ENCODE measurements around the gene CARNS1. TPM values are rescaled to one million over a fixed set of nuclear protein-coding genes. Genes with fewer than 3 reads are reported as not detected.

Gene CARNS1
- total and polyA plus RNA-seq, 2 of the 13 experiments (the other 11 are each of a cell fraction or from before 2014, with no cell fraction given): not detected

GRCh38 chr11:67445515-67445914 is 30.0 kb downstream of the CARNS1 start:
- H3K9me3 ChIP-seq (ENCODE audit: low read length): no peaks in the 10 kb centered on the region
- TF ChIP-seq ZNF121 (CRISPR knock-in tag; IDR thresholded peaks at IDR 0.05) (peak; percentile 66; the same call in 1 of the 2 replicates), MZF1 (CRISPR knock-in tag; IDR thresholded peaks at IDR 0.05; ENCODE audit: borderline replicate concordance) (no peak)
- in situ Hi-C loops (cut with HindIII; ENCODE audit: extremely low pct_ligation_motif_present, low pct_unique_long_range_greater_than_20kb) (no loop called here), intact Hi-C loops (cut with micrococcal nuclease; ENCODE audit: unreplicated experiment) (no loop called here)
- CTCF ChIA-PET (ENCODE audit: low intra/inter-chr PET ratio, low total read pairs): no interaction called here
- H2AFZ ChIP-seq (ENCODE audit: low read length): no peak overlapping the region
- H3K36me3 ChIP-seq (replicated peaks in 1 of 2; ENCODE audit: control insufficient read depth in 1 of 2, insufficient read depth in 2 of 2, low read length in 2 of 2): peaks cover 0 to 3% of the 10 kb centered on the region in 2 experiments; a peak in 2 of 5 replicates
- no peak for DNase-seq (ENCODE audit: low spot score)
- H3K4me3 ChIP-seq (replicated peaks in 1 of 3; ENCODE audit: insufficient read depth in 1 of 3, low read depth in 2 of 3, low read length in 3 of 3): no peak overlapping the region
- H3K27ac ChIP-seq (ENCODE audit: extremely low read length, insufficient read depth, low read length): no peak overlapping the region
- BruUV-seq (replicated peaks): no TSS peak
- POLR2A ChIA-PET: interaction anchor here (2.2 kb wide), 1 partner anchor 10 kb away, joined by 5 read pairs; no protein-coding TSS in a partner anchor
- peaks cover 35% of the 10 kb centered on the region for H3K4me1 ChIP-seq (ENCODE audit: insufficient read depth, low read length)
- no peak for FAIRE-seq
- WGBS (ENCODE audit: low lambda C conversion rate): 90% methylated on average over 5 of the region's 5 CpGs
- H3K79me2 ChIP-seq (ENCODE audit: insufficient read depth, low read length): peaks cover 3% of the 10 kb centered on the region
- no peaks in the 10 kb centered on the region for H4K20me1 ChIP-seq (ENCODE audit: insufficient read depth, low read length)
- ATAC-seq: no peak
- H3K27me3 ChIP-seq (ENCODE audit: control insufficient read depth in 1 of 2, insufficient read depth in 2 of 2, low read length in 2 of 2): peaks cover 2 to 11% of the 10 kb centered on the region in 2 experiments; a peak in 2 of 5 replicates
- no peak overlapping the region for H3K4me2 ChIP-seq (ENCODE audit: low read depth, low read length)
- no peak overlapping the region for H3K9ac ChIP-seq (ENCODE audit: insufficient read depth, low read depth, low read length)

- CTCF ChIA-PET (ENCODE audit: low intra/inter-chr PET ratio, low total read pairs): no interaction called here
- ATAC-seq (0 out of 3 replicates have a peak, but pooled peaks have one; percentile 9), FAIRE-seq (no peak), DNase-seq (ENCODE audit: low spot score) (no peak)
- H3K79me2 ChIP-seq (ENCODE audit: insufficient read depth, low read length): no peaks in the 10 kb centered on the region
- H2AFZ ChIP-seq (ENCODE audit: low read length): no peak overlapping the region
- peaks cover 27% of the 10 kb centered on the region for H3K4me1 ChIP-seq (ENCODE audit: insufficient read depth, low read length)
- peaks cover 5 to 36% of the 10 kb centered on the region in 2 experiments; a peak in 4 of 5 replicates for H3K27me3 ChIP-seq (ENCODE audit: control insufficient read depth in 1 of 2, insufficient read depth in 2 of 2, low read length in 2 of 2)
- no peaks in the 10 kb centered on the region for H3K9me3 ChIP-seq (ENCODE audit: low read length)
- H3K9ac ChIP-seq (ENCODE audit: insufficient read depth, low read depth, low read length): no peak overlapping the region
- WGBS (ENCODE audit: low lambda C conversion rate): 19% methylated on average over 4 of the region's 7 CpGs
- in situ Hi-C loops (cut with HindIII; ENCODE audit: extremely low pct_ligation_motif_present, low pct_unique_long_range_greater_than_20kb): no loop called here
- H4K20me1 ChIP-seq (ENCODE audit: insufficient read depth, low read length): no peaks in the 10 kb centered on the region
- POLR2A ChIA-PET: interaction anchor here (1.3 kb wide), 2 partner anchors 11 to 19 kb away, joined by 3 to 5 read pairs; no protein-coding TSS in a partner anchor
- no peak overlapping the region for H3K27ac ChIP-seq (ENCODE audit: extremely low read length, insufficient read depth, low read length)
- no peak overlapping the region; a peak in 1 of 6 replicates for H3K4me3 ChIP-seq (replicated peaks in 1 of 3; ENCODE audit: insufficient read depth in 1 of 3, low read depth in 2 of 3, low read length in 3 of 3)
- H3K4me2 ChIP-seq (ENCODE audit: low read depth, low read length): no peak overlapping the region; the same call in 1 of the 2 replicates
- H3K36me3 ChIP-seq (replicated peaks in 1 of 2; ENCODE audit: control insufficient read depth in 1 of 2, insufficient read depth in 2 of 2, low read length in 2 of 2): no peaks in the 10 kb centered on the region
- peak; percentile 52; the same call in 1 of the 2 replicates for TF ChIP-seq HIC2 (CRISPR knock-in tag; IDR thresholded peaks at IDR 0.05; ENCODE audit: low read depth)
- TF ChIP-seq ZNF414 (CRISPR knock-in tag; IDR thresholded peaks at IDR 0.05): no peak
- no peak for TF ChIP-seq ZNF547 (CRISPR knock-in tag; IDR thresholded peaks at IDR 0.05)
- TF ChIP-seq ZNF891 (CRISPR knock-in tag; IDR thresholded peaks at IDR 0.05): 0 out of 2 replicates have a peak, but pooled peaks have one; percentile 61
- TF ChIP-seq HNF4A (CRISPR knock-in tag; IDR thresholded peaks at IDR 0.05): peak; percentile 39; the same call in 1 of the 2 replicates
- peak; percentile 59; the same call in 1 of the 2 replicates for TF ChIP-seq HNRNPL (IDR thresholded peaks at IDR 0.05; ENCODE audit: low read depth, low read length)
- TF ChIP-seq CEBPB (IDR thresholded peaks at IDR 0.05; ENCODE audit: borderline replicate concordance, low read depth, low read length): 0 out of 2 replicates have a peak, but pooled peaks have one; percentile 10
- TF ChIP-seq HNF4G (IDR thresholded peaks at IDR 0.05; ENCODE audit: borderline replicate concordance, low read depth, low read length): 0 out of 2 replicates have a peak, but pooled peaks have one; percentile 13
- TF ChIP-seq HNF4G (CRISPR knock-in tag; IDR thresholded peaks at IDR 0.05; ENCODE audit: borderline replicate concordance, low read depth): no peak
- intact Hi-C loops (cut with micrococcal nuclease; ENCODE audit: unreplicated experiment): no loop called here
- BruUV-seq (replicated peaks): no TSS peak
Observed at GRCh38 chr11:67448220-67448609, 32.7 kb downstream of the CARNS1 start.
